Measurements from ENCODE around the gene CTDP1. TPM values are rescaled to one million over a fixed set of nuclear protein-coding genes. Genes with fewer than 3 reads are reported as not detected.

CTDP1 gene
- total RNA-seq, 1 donor from 2014 or later, result 23.1 TPM

GRCh38 chr18:79780547-79780946 lies 100.9 kb downstream of the CTDP1 start:
- H3K36me3 Mint-ChIP-seq (ENCODE audit: unreplicated experiment), result no peaks in the 10 kb centered on the region
- no peaks in the 10 kb centered on the region for H3K9me3 Mint-ChIP-seq (ENCODE audit: unreplicated experiment)
- no peak overlapping the region for H3K4me3 Mint-ChIP-seq (ENCODE audit: unreplicated experiment)
- H3K27ac Mint-ChIP-seq (ENCODE audit: unreplicated experiment), result no peak overlapping the region
- H3K27me3 Mint-ChIP-seq (ENCODE audit: unreplicated experiment), result peaks cover 13% of the 10 kb centered on the region
- no peaks in the 10 kb centered on the region for H3K4me1 Mint-ChIP-seq (ENCODE audit: unreplicated experiment)
- no peak for DNase-seq (ENCODE audit: extremely low spot score, unreplicated experiment)
- TF ChIP-seq CTCF (IDR thresholded peaks at IDR 0.05), result no peak

- Mint-ChIP-seq H3K27me3 (ENCODE audit: unreplicated experiment) (peaks cover 15% of the 10 kb centered on the region), H3K4me3 (ENCODE audit: unreplicated experiment) (no peak overlapping the region), H3K9me3 (ENCODE audit: unreplicated experiment) (no peaks in the 10 kb centered on the region), H3K27ac (ENCODE audit: unreplicated experiment) (no peak overlapping the region), H3K36me3 (ENCODE audit: unreplicated experiment) (no peaks in the 10 kb centered on the region), H3K4me1 (ENCODE audit: unreplicated experiment) (no peaks in the 10 kb centered on the region)
- TF ChIP-seq CTCF (IDR thresholded peaks at IDR 0.05), result no peak
- no peak for DNase-seq (ENCODE audit: extremely low spot score, unreplicated experiment)
Measured at GRCh38 chr18:79781331-79781941, 101.8 kb downstream of the CTDP1 start.

- DNase-seq (ENCODE audit: extremely low spot score, unreplicated experiment), result no peak
- H3K9me3 Mint-ChIP-seq (ENCODE audit: unreplicated experiment), result no peaks in the 10 kb centered on the region
- no peaks in the 10 kb centered on the region for H3K4me1 Mint-ChIP-seq (ENCODE audit: unreplicated experiment)
- no peaks in the 10 kb centered on the region for H3K36me3 Mint-ChIP-seq (ENCODE audit: unreplicated experiment)
- no peak for TF ChIP-seq CTCF (IDR thresholded peaks at IDR 0.05)
- H3K27me3 Mint-ChIP-seq (ENCODE audit: unreplicated experiment), result peaks cover 11% of the 10 kb centered on the region
- no peak overlapping the region for H3K4me3 Mint-ChIP-seq (ENCODE audit: unreplicated experiment)
- H3K27ac Mint-ChIP-seq (ENCODE audit: unreplicated experiment), result no peak overlapping the region
Measured at GRCh38 chr18:79782566-79783308, 103.1 kb downstream of the CTDP1 start.

GRCh38 chr18:79784071-79784913 lies 104.7 kb downstream of the CTDP1 start:
- H3K4me3 Mint-ChIP-seq (ENCODE audit: unreplicated experiment), result no peak overlapping the region
- H3K36me3 Mint-ChIP-seq (ENCODE audit: unreplicated experiment), result no peaks in the 10 kb centered on the region
- H3K9me3 Mint-ChIP-seq (ENCODE audit: unreplicated experiment), result no peaks in the 10 kb centered on the region
- H3K27ac Mint-ChIP-seq (ENCODE audit: unreplicated experiment), result no peak overlapping the region
- H3K27me3 Mint-ChIP-seq (ENCODE audit: unreplicated experiment), result peaks cover 6% of the 10 kb centered on the region
- H3K4me1 Mint-ChIP-seq (ENCODE audit: unreplicated experiment), result no peaks in the 10 kb centered on the region
- TF ChIP-seq CTCF (IDR thresholded peaks at IDR 0.05), result no peak
- no peak for DNase-seq (ENCODE audit: extremely low spot score, unreplicated experiment)

Measured in osteocyte (in vitro differentiated cells).